ENCODE data around the gene SHTN1.

DNA sequence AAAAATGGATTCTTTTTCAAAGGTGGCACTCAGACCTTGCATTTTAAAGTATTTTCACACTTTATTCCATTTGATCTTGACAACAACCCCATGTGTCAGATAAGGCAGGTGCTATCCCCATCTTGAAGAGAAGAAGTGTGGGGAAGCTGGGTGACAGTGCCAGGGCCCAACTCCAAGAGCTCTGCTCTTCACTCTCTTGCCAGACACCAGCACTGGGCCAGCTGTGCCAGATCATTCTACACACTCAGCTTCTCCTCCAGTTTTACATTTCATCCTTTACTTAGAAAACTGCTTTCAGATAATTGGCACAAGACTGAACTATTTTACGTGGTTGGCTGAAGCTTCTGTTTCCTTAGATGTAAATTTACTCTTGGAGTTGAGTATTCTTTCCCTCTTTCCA is 91.3 kb downstream of the SHTN1 start:
- TF ChIP-seq, protein P1, sequence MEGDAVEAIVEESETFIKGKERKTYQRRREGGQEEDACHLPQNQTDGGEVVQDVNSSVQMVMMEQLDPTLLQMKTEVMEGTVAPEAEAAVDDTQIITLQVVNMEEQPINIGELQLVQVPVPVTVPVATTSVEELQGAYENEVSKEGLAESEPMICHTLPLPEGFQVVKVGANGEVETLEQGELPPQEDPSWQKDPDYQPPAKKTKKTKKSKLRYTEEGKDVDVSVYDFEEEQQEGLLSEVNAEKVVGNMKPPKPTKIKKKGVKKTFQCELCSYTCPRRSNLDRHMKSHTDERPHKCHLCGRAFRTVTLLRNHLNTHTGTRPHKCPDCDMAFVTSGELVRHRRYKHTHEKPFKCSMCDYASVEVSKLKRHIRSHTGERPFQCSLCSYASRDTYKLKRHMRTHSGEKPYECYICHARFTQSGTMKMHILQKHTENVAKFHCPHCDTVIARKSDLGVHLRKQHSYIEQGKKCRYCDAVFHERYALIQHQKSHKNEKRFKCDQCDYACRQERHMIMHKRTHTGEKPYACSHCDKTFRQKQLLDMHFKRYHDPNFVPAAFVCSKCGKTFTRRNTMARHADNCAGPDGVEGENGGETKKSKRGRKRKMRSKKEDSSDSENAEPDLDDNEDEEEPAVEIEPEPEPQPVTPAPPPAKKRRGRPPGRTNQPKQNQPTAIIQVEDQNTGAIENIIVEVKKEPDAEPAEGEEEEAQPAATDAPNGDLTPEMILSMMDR (IDR thresholded peaks at IDR 0.05), result no peak
- TF ChIP-seq POLR2AphosphoS5 (IDR thresholded peaks at IDR 0.05) (no peak), EP300 (IDR thresholded peaks at IDR 0.05; ENCODE audit: low read depth) (no peak)
